Hematopoietic multipotent progenitor cell treated with erythropoietin and hydrocortisone succinate and interleukin-3 and kit ligand, for 4 days (in vitro differentiated cells): ENCODE results near the gene ITPRIPL1.

Experiments used
- DNase-seq: peaks from one replicate; pipeline ENCODE4 v3.0.0-alpha.2; 2015

ITPRIPL1 gene

GRCh38 chr2:96361751-96362150, 36.6 kb downstream of the ITPRIPL1 start:
- DNase-seq, result no peak

- no peak for DNase-seq
These were observed 44.1 kb downstream of the ITPRIPL1 start for GRCh38 chr2:96369186-96369585.

DNA sequence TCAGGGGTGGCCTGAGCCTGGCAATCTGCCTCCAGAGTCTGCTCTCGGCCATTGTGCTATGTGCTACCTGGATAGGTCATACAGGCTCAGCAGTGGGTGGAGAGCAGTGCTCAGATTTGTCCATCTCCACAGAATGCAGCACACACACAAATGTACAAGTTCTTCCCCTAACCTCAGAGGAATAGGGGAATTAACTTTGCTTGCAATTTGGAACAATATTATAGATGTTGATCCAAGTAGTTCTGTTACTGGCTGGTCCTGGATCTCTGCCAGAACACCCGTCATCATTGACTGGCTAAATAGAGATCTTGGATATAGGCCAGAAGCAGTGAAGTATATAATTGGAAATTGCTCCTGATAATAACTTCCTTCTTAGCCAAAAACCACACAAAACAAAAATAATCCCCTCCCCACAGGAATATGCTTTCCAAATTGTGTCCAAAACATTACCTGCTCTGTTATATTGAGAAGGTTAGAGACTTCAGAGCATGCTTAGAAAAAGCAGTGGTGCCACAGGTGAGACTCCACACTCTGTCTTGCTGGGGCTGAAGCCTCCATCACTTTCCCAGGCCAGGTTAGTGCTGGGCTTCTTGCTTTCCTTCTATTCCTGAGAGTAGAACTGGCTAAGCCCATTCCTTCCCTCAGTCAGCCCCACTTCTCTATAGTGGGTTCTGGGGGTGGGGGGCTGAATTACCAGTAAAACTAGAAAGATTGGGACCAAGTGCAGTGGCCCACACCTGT, 49.3 kb downstream of the ITPRIPL1 start:
- peak; percentile 53 for DNase-seq
